GM19240 (cell line): ENCODE data around the gene STH.

Experiments
- DNase-seq: peaks from one replicate; pipeline ENCODE4 v3.0.0; 2011; ENCODE audit warnings: low spot score; ENCODE audit not compliant: insufficient read length

The STH gene

DNA sequence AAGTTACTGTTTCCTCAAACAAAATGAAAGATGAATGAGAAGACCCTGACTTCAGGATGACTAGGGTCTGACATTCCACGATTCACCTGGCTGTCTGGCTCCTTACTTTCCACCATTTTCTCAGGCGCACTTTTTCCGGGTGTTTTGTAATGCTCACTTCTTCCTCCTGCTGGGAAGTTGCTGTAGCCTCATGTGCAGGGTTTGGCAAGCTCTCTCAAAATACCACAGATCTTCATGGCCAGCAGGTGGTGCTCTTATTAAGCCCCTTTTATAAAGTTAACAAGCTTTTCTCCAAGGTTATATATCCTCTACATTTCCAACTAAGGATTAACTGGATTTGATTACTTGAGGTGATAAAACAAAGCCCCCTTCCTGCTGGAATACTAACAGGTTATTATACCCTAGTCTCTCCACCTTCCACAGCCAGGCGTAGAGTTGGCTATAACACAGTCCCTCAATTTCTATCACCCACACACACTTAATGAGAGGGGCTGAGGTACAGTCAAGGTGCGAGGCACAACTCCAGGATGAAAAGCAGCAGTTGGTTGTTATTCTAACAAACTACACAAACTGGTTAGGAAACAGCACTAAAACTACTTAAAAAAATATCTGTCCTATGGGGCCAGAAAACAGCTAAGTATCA is 45.4 kb downstream of the STH start:
- DNase-seq = peak; percentile 25

DNA sequence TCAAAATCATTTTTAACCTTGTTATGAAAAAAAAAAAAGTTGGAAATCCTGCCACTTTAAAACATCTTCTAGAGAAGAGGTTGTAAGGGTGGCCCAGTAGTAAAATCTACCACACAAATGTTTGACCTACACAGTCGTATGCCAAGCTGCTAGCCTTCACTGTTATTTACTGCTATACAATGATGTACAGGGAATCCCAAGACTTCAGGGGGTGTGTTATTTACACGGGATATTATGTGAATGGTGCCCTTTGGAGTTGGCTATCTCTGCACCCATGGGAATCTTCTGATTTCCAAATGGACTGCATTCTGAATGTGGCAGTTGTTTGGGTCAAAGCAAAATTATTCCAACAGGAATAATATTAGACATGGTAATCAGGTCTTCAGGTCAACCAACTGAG is 45.9 kb downstream of the STH start:
- DNase-seq = no peak

DNA sequence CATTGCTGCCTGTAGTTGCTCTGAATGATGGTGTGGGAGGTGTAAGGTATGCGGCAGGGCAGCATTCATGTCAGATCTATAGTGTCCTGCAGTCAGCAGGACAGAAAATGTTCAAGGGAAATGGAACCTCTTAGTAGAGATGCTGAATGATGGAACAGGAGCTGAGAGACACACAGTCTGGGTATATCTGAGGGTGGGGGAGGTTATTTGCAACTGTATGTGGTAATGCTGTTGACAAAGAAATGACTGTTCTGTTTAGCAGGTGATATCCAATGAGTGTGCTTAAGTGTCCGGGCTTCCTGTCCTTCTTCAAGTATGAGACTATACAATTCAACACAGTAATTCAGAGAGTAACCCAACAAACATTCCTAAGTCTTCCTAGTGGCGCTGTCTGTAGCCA is 46.6 kb downstream of the STH start:
- DNase-seq = no peak

GRCh38 chr17:46046957-46047356 is 47.9 kb downstream of the STH start:
- no peak for DNase-seq

GRCh38 chr17:46047398-46047797 is 48.3 kb downstream of the STH start:
- DNase-seq = no peak

- no peak for DNase-seq
These were observed 48.8 kb downstream of the STH start for GRCh38 chr17:46047856-46048255.
